ENCODE results near the gene FAU.
A peak's percentile ranks its signal among the peaks of the same experiment; 100 is the strongest.

Gene FAU

GRCh38 chr11:65107751-65108468, 14.0 kb downstream of the FAU start:
- peaks cover 0 to 32% of the 10 kb centered on the region in 2 experiments; a peak in 2 of 3 replicates for H3K36me3 ChIP-seq (ENCODE audit: control insufficient read depth in 2 of 2, insufficient read depth in 1 of 2, low read length in 2 of 2)

GRCh38 chr11:65107078-65107477, 14.9 kb downstream of the FAU start:
- ChIA-PET CTCF (interaction anchor here (1.7 kb wide), 1 partner anchor 10 kb away, joined by 6 read pairs; the partner anchor contains the start of gene ZNHIT2), POLR2A (no interaction called here)
- no peak overlapping the region for H3K27ac ChIP-seq (ENCODE audit: extremely low read depth, low read depth, low read length)
- H3K4me1 ChIP-seq (ENCODE audit: control insufficient read depth, insufficient read depth, low read length) = peaks cover 16% of the 10 kb centered on the region
- no peak overlapping the region for H3K4me3 ChIP-seq (ENCODE audit: low read depth, low read length)
- peaks cover 0 to 32% of the 10 kb centered on the region in 2 experiments; a peak in 2 of 3 replicates for H3K36me3 ChIP-seq (ENCODE audit: control insufficient read depth in 2 of 2, insufficient read depth in 1 of 2, low read length in 2 of 2)
- H3K9me3 ChIP-seq (ENCODE audit: control insufficient read depth, insufficient read depth, low read depth, low read length) = no peaks in the 10 kb centered on the region
- no peak for TF ChIP-seq INSM2 (tag by site-specific recombination; IDR thresholded peaks at IDR 0.05)
- TF ChIP-seq ZNF248 (tag by site-specific recombination; IDR thresholded peaks at IDR 0.05) = no peak
- TF ChIP-seq ZNF146 (tag by site-specific recombination; IDR thresholded peaks at IDR 0.05) = no peak
- TF ChIP-seq KLF1 (tag by site-specific recombination; IDR thresholded peaks at IDR 0.05) = no peak
- TF ChIP-seq ZNF404 (tag by site-specific recombination; IDR thresholded peaks at IDR 0.05) = no peak
- TF ChIP-seq OVOL3 (tag by site-specific recombination; IDR thresholded peaks at IDR 0.05) = no peak
- TF ChIP-seq ZNF274 (IDR thresholded peaks at IDR 0.05; ENCODE audit: low read length) = no peak
- TF ChIP-seq ZNF274 (tag by site-specific recombination; IDR thresholded peaks at IDR 0.05; ENCODE audit: borderline replicate concordance) = no peak
- TF ChIP-seq ZNF792 (tag by site-specific recombination; IDR thresholded peaks at IDR 0.05) = no peak
- no peak for TF ChIP-seq ZNF292 (tag by site-specific recombination; IDR thresholded peaks at IDR 0.05; ENCODE audit: borderline replicate concordance, low read depth)
- no peak for TF ChIP-seq ZNF747 (tag by site-specific recombination; IDR thresholded peaks at IDR 0.05)
- TF ChIP-seq ZNF639 (tag by site-specific recombination; IDR thresholded peaks at IDR 0.05) = no peak
- TF ChIP-seq FEZF1 (tag by site-specific recombination; IDR thresholded peaks at IDR 0.05) = no peak
- TF ChIP-seq PATZ1 (tag by site-specific recombination; IDR thresholded peaks at IDR 0.05) = no peak
- TF ChIP-seq ZNF768 (tag by site-specific recombination; IDR thresholded peaks at IDR 0.05) = no peak
- TF ChIP-seq MYNN (tag by site-specific recombination; IDR thresholded peaks at IDR 0.05; ENCODE audit: borderline replicate concordance) = no peak
- no peak for TF ChIP-seq RBAK (tag by site-specific recombination; IDR thresholded peaks at IDR 0.05)
- no peak for TF ChIP-seq ZFHX2 (tag by site-specific recombination; conservative IDR thresholded peaks at IDR 0.05)

More at GRCh38 chr11:65107751-65108468, 14.0 kb downstream of the FAU start:
- TF ChIP-seq ZBTB6 (tag by site-specific recombination; IDR thresholded peaks at IDR 0.05) (0 out of 2 replicates have a peak, but pooled peaks have one; percentile 20), ZNF785 (tag by site-specific recombination; IDR thresholded peaks at IDR 0.05) (no peak), ZNF600 (tag by site-specific recombination; IDR thresholded peaks at IDR 0.05) (peak; percentile 36; the same call in 1 of the 2 replicates), ZNF654 (tag by site-specific recombination; IDR thresholded peaks at IDR 0.05; ENCODE audit: low read depth) (no peak)
- ChIA-PET CTCF (interaction anchor here (1.1 to 1.7 kb wide), 2 partner anchors 9 to 95 kb away, joined by 5 to 6 read pairs; partner anchors contain the start of gene ZNHIT2), POLR2A (interaction anchor here (1.3 kb wide), 1 partner anchor 11 kb away, joined by 5 read pairs; the partner anchor contains the start of gene VPS51)
- Histone ChIP-seq H3K27ac (ENCODE audit: extremely low read depth, low read depth, low read length) (no peak overlapping the region), H3K4me3 (ENCODE audit: low read depth, low read length) (no peak overlapping the region), H3K4me1 (ENCODE audit: control insufficient read depth, insufficient read depth, low read length) (peaks cover 12% of the 10 kb centered on the region), H3K9me3 (ENCODE audit: control insufficient read depth, insufficient read depth, low read depth, low read length) (no peaks in the 10 kb centered on the region)

All from HEK293 (cell line).